ENCODE measurements around the gene AURKAIP1.

Gene AURKAIP1

GRCh38 chr1:1352786-1353388 lies 22.1 kb downstream of the AURKAIP1 start:
- H3K79me2 ChIP-seq (ENCODE audit: insufficient read depth, low read length) = peaks cover 10% of the 10 kb centered on the region
- H3K4me2 ChIP-seq (ENCODE audit: insufficient read depth, low read length) = no peak overlapping the region
- no peak overlapping the region for H3K9ac ChIP-seq (ENCODE audit: low read depth, low read length)
- H3K27ac ChIP-seq (ENCODE audit: low read length) = no peak overlapping the region
- H3K4me3 ChIP-seq (ENCODE audit: low read depth in 1 of 2, low read length in 2 of 2) = no peak overlapping the region
- no peaks in the 10 kb centered on the region for H3K27me3 ChIP-seq (ENCODE audit: insufficient read depth, low read length, poor library complexity)
- ATAC-seq (ENCODE audit: insufficient read depth, low read depth) (peak; percentile 23; the same call in 2 of the 3 replicates), DNase-seq (peak; percentile 37)
- H3K4me1 ChIP-seq (ENCODE audit: insufficient read depth, low read length) = peaks cover 12% of the 10 kb centered on the region
- no peak overlapping the region for H2AFZ ChIP-seq (ENCODE audit: low read depth, low read length)
- H4K20me1 ChIP-seq (ENCODE audit: insufficient read depth, low read length) = peaks cover 29% of the 10 kb centered on the region
- TF ChIP-seq EZH2 (IDR thresholded peaks at IDR 0.05; ENCODE audit: borderline replicate concordance, low read depth, low read length, severe bottlenecking) (no peak), CTCF (IDR thresholded peaks at IDR 0.05; ENCODE audit: borderline replicate concordance, extremely low read depth, low read length, poor library complexity, severe bottlenecking) (no peak)
- H3K36me3 ChIP-seq (ENCODE audit: insufficient read depth, low read length) = no peaks in the 10 kb centered on the region; the same call in 1 of the 2 replicates
- H3K9me3 ChIP-seq (ENCODE audit: insufficient read depth, low read length, severe bottlenecking) = no peaks in the 10 kb centered on the region

- Histone ChIP-seq H4K20me1 (ENCODE audit: insufficient read depth, low read length) (peaks cover 40% of the 10 kb centered on the region), H3K36me3 (ENCODE audit: insufficient read depth, low read length) (no peaks in the 10 kb centered on the region; the same call in none of the 2 replicates), H3K4me1 (ENCODE audit: insufficient read depth, low read length) (peaks cover 23% of the 10 kb centered on the region), H3K4me3 (ENCODE audit: low read depth in 1 of 2, low read length in 2 of 2) (no peak overlapping the region), H3K9me3 (ENCODE audit: insufficient read depth, low read length, severe bottlenecking) (no peaks in the 10 kb centered on the region), H3K9ac (ENCODE audit: low read depth, low read length) (no peak overlapping the region), H3K4me2 (ENCODE audit: insufficient read depth, low read length) (peak overlapping the region; percentile 34), H3K27ac (ENCODE audit: low read length) (no peak overlapping the region), H3K79me2 (ENCODE audit: insufficient read depth, low read length) (peaks cover 22% of the 10 kb centered on the region), H3K27me3 (ENCODE audit: insufficient read depth, low read length, poor library complexity) (no peaks in the 10 kb centered on the region), H2AFZ (ENCODE audit: low read depth, low read length) (no peak overlapping the region)
- no peak for DNase-seq
- ATAC-seq (ENCODE audit: insufficient read depth, low read depth) = no peak
- TF ChIP-seq CTCF (IDR thresholded peaks at IDR 0.05; ENCODE audit: borderline replicate concordance, extremely low read depth, low read length, poor library complexity, severe bottlenecking) (no peak), EZH2 (IDR thresholded peaks at IDR 0.05; ENCODE audit: borderline replicate concordance, low read depth, low read length, severe bottlenecking) (no peak)
Observed at GRCh38 chr1:1351511-1352427, 23.2 kb downstream of the AURKAIP1 start.

- peak within 1 kb of the TSS; percentile 75 to 96; a peak in 3 of 4 replicates for H3K4me3 ChIP-seq (ENCODE audit: low read depth in 1 of 2, low read length in 2 of 2)
- no peaks in the 10 kb centered on the region; the same call in none of the 2 replicates for H3K36me3 ChIP-seq (ENCODE audit: insufficient read depth, low read length)
- H2AFZ ChIP-seq (ENCODE audit: low read depth, low read length) = peak within 1 kb of the TSS; percentile 97
- H3K9me3 ChIP-seq (ENCODE audit: insufficient read depth, low read length, severe bottlenecking) = no peaks in the 10 kb centered on the region
- H3K79me2 ChIP-seq (ENCODE audit: insufficient read depth, low read length) = peaks cover 44% of the 10 kb centered on the region
- H4K20me1 ChIP-seq (ENCODE audit: insufficient read depth, low read length) = peaks cover 64% of the 10 kb centered on the region
- H3K4me1 ChIP-seq (ENCODE audit: insufficient read depth, low read length) = peaks cover 33% of the 10 kb centered on the region
- peak; percentile 80 for DNase-seq
- peak within 1 kb of the TSS; percentile 99 for H3K9ac ChIP-seq (ENCODE audit: low read depth, low read length)
- TF ChIP-seq EZH2 (IDR thresholded peaks at IDR 0.05; ENCODE audit: borderline replicate concordance, low read depth, low read length, severe bottlenecking) (no peak), CTCF (IDR thresholded peaks at IDR 0.05; ENCODE audit: borderline replicate concordance, extremely low read depth, low read length, poor library complexity, severe bottlenecking) (peak; percentile 75)
- no peaks in the 10 kb centered on the region for H3K27me3 ChIP-seq (ENCODE audit: insufficient read depth, low read length, poor library complexity)
- peak; percentile 69 for ATAC-seq (ENCODE audit: insufficient read depth, low read depth)
- H3K4me2 ChIP-seq (ENCODE audit: insufficient read depth, low read length) = peak within 1 kb of the TSS; percentile 84
- H3K27ac ChIP-seq (ENCODE audit: low read length) = peak within 1 kb of the TSS; percentile 94
Observed at GRCh38 chr1:1349256-1350012, 25.6 kb downstream of the AURKAIP1 start, which contains the start of gene DVL1. TSS of gene DVL1 (minus strand) at chr1:1349418. CDS start at chr1:1349065, 353 bp downstream.
